GM19023 (cell line): ENCODE measurements around the gene GRID1.
A peak's percentile ranks its signal among the peaks of the same experiment; 100 is the strongest.

Experiments
- ATAC-seq: cut with Tn5 transposase; IDR thresholded peaks from one replicate; pipeline ENCODE4 v1.9.1; 2021; ENCODE audit warnings: mild to moderate bottlenecking, moderate library complexity; ENCODE audit not compliant: unreplicated experiment

GRID1 gene

DNA sequence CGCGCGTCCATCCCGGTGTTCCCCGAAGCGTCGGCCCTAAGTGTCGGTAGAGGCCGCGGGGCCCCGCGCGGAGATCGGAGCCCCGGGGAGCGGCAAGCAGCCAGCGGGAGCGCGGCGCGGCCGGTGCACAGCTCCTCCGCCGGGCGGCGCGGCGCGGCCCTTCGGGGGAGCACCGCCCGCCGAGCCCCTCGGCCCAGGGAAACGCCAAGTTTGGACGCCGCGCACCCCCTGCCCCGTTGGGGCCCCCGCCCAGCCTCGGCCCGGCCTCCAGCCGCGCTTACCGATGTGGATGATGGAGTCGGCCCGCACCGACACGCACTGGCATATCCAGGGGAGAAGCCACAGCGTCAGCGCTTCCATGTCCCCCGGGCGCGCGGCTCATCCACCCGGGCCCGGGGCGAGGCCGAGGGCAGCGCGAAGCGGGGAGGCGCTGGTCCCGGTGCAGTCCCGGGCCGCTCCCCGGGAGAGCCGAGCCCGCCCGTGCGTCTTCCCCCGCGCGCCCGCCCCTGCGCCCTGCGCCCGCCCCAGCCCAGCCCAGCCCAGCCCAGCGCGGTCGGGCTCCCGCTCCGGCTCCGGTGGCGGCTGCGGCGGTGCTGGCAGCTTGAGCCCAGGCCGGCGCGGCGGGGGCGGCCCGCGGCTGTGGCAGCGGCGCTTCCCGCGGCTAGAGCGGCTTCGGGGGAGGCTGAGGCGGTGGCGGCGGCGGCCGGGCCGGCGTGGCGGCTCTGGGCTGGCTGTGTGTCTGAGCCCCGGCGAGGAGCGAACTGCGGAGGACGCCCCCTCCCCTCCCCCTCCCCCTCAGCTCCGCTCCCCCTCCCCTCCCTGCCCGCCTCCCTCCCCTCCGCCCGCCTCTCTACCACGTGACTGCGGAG lies at the start of gene GRID1:
GRID1 (minus strand) TSS at position 763 of the 869 bp plus-strand sequence.
- peak; percentile 29 for ATAC-seq

DNA sequence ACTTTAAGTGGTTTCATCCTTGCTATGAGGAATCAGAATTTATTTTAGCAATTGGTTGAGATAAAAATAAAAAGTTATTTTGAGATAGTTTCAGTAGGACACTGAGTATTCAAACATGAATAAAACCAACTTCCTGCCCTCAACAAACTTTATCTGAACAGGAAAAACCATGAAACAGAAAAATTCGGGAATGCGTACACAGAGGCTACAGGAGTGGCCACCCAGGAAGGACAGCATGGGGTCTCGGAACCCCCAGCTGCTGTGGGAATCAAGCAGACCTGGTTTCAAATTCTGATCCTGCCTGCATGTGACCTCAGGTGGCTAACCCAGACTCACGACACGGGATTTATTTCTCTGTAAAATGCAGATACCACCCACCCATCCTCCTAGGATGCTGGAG lies 49.0 kb upstream of the GRID1 start:
- no peak for ATAC-seq

DNA sequence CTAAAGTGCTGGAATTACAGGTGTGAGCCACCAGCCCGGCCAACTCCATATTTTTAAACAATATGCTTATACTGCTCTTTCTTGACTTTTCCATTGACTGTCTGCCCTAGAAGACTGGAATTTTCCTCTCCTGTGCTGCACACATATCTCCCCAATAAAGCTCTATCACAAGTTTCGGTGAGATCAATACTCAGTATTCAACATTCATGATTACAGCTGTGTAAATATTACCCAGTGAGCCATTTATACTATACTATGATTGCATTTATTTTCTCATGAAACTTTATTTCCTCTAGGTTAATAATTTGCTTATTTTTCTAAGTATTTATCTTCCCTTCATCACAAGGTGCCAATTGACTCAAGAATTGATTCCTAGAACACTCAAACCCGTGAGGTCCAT lies 48.5 kb upstream of the GRID1 start:
- no peak for ATAC-seq

DNA sequence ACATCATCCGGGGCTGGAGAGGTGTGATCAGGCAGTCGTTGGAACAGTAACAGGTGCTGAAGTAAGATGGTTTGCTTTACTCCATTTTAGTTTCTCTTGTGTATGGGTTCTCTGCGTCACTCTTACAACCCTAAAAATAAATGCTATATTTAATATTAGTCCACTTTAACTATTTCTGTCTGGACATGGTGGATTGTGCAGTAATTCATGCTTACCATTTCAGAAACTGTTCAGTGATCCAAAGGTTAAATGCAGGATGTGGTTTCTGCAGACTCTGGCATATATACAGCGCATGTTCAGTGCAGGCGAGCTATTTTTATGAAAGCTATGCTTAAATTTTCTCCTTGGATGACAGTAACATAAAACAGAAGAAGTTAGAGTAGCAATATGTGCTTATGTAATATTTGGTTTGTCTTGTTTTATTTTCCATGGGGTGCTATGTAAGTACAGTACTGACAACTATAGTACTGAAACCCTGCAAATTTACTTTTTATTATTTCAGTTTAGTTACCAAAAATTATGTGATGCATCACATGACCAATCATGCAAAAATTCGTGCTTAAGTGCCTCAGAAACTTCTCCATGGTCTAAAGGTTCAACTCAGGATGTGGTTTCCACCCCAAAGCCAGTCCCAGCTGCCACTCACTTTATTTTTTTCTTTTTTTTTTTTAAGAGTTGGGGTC lies 46.6 kb upstream of the GRID1 start:
- ATAC-seq = peak; percentile 62

DNA sequence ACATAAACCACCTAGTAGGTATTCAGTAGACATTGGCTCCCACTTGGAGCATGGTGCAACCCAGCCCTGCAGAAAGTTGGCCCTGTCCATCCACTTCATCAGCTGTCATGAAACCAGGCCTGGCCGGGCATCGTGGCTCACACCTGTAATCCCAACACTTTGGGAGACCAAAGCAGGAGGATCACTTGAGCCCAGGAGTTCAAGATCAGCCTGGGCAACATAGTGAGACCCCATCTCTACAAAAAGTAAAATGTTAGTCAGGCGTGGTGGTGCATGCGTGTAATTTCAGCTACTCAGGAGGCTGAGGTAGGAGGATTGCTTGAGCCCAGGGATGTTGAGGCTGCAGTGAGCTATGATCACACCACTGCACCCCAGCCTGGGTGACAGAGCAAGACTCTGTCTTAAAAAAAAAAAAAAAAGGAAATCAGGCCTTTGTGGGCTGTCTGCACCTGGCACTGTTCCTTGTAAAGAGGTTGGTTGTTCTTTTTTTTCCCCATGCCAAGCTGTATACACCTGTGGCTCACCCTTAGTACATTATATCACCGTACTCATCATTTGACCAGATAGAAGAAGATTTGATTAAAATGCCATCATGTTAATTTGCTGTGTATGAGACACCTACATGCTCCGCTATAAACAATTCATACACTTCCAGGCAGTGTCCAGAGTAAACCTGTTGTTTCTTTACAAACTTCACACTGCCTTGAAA lies 45.4 kb upstream of the GRID1 start:
- ATAC-seq = peak; percentile 8

DNA sequence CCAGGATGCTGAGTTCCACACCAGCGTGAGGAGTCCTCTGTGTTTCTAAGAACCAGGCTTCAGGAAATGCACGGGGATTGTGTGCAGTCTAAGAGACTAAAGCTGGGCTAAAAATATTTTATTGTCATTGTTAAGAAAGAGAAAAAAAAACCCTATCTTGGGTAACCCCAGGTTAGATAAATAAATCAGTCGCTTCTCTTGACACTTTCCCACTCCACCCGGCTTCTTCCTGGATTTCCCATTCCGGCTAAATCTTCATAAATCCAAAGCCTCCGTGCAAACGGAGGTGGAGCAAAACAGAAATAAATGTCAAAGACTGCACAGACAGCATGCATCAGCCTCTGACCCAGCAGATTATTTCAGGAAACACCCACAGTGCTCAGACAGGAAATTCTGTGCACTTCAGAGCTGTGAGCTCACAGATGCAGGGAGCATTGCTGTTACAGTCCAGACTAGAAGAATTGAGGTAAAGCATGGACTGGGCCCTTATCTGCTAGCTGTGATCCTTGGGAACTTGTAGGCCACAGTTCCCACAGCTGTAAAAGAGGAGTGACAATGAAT lies 44.8 kb upstream of the GRID1 start:
- peak; percentile 56 for ATAC-seq

DNA sequence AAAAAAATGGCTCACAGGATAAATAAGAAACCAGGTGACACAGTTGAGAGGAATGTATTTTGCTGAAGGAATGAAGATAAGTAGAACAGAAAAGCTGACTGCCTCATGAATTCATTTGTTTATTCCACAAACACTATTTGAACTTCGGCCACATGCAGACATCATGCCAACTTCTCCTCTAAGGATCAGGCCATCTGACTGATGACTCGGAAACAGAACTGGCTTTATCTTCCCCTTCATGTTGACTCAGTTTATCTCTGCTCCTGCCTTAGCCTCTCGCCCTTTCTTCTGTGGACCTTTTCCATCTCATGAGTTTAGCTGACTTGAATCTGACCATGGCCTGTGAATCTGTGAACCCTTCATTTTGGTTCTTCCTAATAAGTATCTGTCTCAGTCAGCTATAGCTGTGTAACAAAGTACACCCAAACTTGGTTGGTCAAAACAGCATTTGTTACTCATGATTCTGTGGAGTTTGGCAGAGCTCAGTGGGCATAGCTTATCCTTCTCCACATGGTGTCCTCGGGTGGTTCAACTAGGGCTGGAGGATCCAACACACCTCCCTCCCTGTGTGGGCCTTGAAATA lies 44.0 kb upstream of the GRID1 start:
- no peak for ATAC-seq

DNA sequence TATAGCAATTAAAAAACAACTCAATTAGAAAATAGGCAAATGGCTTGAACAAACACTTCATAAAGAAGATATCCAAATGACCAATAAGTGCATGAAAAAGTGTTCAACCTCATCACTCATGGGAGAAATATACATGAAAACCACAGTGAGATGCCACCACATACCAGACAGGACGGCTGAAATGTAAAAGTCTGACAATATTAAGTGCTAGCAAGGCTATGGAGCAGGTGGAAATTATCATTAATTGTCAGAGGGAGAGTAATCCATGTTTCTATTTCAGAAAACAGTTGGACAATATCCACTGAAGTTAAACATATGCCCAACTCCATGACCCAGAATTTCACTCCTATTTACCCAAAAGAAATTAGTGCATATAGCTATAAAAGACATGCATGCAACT lies 42.6 kb upstream of the GRID1 start:
- ATAC-seq = no peak

DNA sequence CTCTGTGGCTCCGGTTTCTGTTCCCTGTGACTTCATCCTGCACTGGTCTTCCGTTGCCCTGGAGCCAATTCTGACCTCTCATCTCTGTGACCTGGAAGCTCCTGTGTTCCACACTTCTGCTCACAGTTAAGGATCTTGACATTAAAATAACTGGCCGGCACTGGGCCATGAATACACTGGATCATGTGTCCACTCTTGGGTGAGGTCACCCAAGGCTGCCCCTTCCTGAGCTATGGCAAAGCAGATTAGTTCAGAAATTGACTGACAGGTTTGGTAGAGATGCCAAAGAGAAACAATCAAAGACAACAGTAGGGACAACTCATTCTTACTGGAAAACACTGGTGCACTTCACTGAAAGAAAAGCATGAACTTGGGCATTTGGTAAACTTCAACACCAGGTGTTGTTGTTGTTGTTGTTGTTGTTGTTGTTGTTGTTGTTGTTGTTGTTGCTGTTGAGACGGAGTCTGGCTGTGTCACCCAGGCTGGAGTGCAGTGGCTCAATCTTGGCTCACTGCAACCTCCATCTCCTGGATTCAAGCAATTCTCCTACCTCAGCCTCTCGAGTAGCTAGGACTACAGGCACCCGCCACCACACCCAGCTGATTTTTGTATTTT lies 36.7 kb upstream of the GRID1 start:
- no peak for ATAC-seq

DNA sequence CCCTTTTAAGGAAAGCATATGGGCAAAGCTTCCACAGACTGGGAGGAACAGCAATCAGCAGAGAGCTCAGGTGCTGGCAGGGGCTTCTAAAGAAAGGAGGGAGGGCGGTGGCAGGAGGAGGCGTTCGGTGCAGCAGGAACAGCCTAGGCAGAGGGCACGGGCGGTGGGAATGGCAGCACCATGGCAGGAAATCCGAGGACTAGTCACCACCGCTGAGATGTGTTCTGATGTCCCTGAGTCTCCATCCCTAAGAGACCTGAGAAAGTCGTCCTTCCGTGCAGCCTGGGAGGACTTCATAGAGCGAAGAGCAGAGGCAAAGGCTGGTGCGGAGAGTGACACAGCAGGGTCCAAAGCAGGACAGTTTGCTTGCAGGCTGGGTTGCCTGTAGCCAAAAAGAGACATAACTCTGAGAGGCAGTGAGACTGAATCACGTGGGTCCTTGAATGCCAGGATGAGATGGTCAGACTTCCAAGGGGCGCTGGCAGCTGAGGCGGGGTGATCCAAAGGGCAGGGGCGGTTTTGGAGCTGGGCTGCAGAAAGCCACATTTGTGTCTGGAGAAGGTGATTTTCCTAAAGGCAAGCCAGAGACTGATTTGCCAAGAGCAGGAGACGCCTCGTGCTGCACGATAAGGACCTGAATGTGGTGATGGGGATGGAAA lies 35.8 kb upstream of the GRID1 start:
- no peak for ATAC-seq

DNA sequence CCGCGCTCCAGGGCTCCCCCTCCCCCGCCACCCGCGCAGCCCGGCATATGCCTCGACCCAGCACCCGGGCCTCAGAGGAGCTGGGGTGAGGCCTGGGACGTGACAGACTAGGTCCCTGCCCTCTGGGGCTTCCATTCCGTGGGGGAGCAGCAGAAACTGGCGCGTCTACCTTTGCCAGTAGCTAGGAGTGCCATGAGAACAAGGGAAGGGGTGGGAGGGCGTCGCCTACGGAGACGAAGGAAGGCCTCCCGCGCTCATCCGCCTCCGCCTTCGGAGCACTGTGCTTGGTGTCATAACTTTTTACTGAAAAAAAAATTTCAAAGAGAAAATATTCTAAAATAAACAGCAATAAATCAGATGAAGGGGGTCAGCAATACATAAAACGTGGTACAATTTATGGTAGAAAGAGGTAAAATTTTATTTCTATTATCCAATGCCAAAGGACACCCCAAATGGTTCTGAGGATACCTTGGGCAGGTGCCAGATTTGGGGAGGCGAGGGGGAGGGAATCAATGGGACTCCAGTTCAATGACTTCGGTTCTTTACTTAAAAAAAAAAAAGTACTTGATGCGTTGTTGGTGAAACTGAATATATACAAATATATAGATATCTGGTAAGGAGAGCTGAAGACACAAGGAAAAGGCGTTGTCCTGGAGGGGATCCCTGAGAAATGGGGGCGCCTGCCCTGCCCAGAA lies 35.1 kb upstream of the GRID1 start:
- ATAC-seq = peak; percentile 1

DNA sequence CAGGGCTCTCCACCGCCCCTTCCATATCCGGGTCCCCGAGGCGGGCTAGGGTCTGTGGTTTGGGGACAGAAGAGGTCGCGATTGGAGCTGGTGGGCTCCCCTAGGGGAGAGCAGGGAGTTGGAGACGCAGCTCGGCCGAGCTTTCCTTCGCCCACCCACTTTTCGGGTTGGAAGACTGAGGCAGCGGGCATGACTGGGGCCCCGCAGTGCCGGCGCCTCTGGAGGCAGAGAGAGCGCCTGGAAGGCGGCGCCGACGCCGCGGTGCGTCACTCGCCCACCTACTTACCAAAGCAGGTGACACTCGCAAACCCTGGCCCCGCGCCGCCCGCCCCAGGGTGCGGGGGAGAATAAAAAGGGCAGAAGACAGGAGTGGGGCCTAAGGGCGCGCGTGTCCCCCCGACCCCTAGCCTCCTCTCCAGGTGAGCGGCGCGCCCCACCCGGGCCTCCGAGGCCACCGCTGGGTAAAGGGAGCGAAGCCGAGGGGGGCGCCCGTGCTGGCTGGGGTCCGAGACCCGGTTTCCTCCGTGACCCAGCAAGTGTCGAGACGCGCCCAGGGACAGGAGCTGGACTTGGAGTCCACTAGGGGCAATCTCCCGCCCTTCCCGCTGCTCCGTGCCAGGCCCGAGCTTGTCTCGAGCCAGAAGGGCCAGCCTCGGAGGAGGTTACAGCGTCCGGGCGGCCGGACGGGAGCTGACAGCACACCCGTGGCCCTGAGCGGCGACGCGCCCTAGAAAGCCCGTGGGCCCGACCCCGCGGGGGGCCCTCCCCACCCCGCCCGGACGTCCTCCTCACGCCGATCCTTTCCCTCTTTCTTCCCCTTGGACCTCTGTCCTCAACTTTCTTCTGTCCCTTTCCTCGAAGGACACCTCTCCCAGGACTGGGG lies 34.4 kb upstream of the GRID1 start:
- peak; percentile 44 for ATAC-seq

DNA sequence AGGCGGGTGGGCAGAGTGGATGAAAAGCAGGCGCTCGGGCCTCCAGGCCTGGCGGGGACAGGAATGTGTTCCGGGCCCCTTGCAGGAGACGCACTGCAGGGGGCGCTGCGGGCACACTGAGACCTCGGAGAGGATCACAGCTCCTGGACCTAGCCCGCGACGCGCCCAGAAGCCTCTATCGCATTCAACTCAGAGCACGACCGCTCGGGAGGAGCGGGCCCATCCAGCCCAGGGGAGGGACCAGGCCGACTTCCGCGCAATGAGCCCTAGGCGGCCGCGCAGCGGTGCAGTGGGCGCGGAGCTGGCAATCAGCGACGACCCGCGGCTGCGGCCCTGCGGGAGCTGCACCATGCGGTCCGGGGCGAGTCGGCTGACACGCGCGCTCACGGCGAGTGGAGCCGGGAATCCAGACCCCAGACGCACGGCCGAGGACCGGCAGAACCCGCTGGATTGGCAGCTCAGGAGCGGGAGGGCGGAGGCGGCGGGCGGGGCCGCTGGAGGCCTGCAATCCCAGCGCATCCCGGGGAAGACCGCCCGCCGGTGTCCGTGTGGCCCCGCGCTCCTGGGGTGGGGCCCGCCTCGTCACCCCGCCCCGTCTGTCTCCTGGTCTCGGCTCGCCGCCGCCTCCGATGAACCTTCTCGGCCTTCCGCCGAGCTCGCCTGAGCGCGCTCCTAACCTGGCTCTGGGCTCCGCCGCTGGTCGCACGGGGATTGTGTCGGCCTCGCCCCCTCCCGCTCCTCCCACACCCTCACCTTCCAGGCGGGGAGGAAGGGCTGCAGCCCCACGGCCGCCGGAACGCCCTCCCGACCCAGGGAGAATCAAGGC lies 33.5 kb upstream of the GRID1 start:
- ATAC-seq = peak; percentile 88

DNA sequence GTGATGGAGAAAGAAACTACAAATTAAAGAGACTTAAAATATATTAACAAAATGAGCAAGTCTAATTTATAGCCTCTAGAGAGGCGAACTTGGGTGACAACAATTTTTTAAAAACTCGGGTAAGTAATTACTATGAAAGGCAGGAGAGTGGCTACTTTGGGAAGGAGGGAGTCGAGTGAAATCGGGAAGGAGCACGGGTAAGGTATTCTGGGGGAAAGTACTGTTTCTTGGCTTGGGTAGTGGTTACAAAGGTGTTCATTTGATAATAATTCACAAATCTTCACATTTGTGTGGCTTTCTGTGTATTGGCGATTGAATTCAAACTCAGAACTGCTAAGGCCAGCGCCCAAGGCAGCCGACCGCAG lies 32.9 kb upstream of the GRID1 start:
- ATAC-seq = no peak

DNA sequence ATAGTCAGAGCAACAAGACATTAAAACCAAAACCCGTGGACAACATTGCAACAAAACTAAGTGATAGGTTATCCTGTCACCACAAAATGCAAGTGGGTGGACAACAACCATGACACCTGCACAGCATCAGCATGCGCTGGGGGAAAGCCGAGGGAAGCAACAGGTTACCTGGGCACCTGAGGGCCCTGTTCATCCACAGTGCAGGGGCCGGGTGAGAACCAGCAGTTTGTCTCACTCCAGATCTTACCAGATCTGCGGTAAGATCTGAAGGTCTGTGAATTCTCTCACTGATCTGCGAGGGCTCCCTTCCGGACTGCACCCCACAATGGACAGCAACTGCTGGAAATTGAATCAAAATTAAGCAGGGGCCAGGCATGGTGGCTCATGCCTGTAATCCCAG lies 30.5 kb upstream of the GRID1 start:
- ATAC-seq = no peak

DNA sequence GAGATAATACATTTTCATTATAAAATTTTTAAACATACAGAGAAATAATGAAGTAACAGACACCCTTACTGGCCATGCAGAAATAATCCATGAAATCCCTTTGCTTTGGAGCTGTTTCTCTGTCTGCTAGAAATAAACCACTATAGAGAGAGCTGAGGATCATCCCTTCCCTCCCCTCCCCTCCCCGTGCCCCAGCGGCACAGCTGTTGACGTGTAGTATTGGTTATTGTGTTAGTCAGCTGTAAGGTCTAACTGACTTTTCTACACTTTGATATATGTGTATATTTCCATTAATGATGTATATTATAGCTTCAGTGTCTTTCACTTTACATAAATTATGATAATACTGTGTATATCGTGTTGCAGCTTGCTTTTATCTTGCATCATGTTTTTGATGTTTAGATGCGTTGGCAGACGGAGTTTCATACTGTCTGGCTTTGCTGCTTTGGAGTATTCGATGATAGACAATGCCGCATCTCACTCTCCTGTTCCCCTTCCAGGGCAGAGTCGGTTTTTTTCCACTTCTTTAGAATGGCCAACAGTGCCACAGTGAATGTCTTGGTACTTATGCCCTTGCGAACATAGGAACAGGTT lies 27.4 kb upstream of the GRID1 start:
- no peak for ATAC-seq

DNA sequence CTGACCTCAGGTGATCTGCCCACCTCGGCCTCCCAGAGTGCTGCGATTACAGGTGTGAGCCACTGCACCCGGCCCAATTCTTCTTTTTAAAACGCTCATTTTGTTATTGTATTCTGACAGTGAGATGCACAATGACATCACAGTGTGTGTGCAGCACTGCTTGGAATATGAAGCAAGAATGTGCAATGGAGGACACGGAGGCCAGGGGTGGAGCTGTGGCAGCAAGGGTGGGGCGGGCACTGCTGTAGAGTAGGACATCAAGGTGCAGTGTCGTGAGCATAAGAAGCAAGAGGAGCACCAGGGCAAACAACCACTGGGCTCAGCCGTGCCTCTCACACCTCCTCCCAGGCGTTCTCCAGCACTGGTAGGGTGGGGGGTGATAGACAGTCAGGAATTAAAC lies 26.8 kb upstream of the GRID1 start:
- ATAC-seq = no peak
